Measurements from ENCODE around the gene AIFM2.
"Not testable (repeated sequence)": the region's sequence is repeated elsewhere in the genome, so short reads cannot be mapped to it uniquely, and the experiment has no call there.

Gene AIFM2

DNA sequence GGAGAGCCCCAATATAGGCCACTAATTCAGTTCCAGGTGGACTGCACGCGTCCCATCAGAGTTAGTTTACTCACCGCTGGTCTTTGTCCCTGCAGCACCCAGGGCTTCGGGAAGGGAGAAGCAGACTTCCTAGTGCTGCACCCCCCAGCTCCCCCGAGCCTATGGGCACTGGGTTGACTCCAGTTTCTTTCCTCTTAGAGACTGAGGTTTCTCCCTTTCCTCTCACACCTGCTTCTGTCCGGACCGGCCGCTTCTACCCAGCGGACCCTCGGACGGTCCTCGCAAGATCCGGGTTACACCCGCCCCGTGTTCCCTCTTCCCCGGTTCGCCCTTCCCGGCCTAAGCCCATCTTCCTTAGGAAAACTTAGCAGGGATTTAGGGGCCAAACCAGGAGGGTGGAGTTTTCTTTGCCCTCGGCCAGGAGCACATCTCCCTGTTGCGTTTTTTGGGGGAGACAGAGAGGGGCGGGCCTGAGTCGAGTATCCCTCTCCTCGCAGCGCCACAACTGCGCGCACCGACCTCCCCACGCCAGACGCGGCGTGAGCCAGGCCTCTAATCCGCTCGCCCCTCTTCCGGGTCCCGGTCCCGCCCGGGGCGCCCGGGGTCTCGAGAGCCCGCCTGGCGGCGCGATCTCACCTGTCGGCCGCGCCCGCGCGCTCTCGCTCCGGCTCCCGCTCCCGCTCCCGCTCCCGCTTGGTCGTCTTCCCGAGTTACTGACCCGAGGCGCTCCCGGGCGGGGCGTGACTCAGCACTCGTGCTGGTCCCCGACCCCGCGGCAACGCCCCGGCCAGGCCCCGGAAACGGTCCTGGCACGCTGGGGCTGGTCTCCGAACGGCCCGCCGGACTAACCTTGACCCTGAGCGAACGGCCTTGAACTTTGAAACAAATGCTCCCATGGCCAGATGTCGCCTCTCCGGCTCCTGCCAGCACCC, at the start of gene AIFM2:
AIFM2 (minus strand) TSS at position 728 of the 932 bp plus-strand sequence. CDS start 8,741 bp downstream, outside the sequence.
- Histone ChIP-seq H3K36me3 (replicated peaks; ENCODE audit: insufficient read depth, low read length) (no peaks in the 10 kb centered on the region), H2AFZ (ENCODE audit: low read length) (peak within 1 kb of the TSS; percentile 92), H3K27ac (ENCODE audit: low read length) (peak within 1 kb of the TSS; percentile 31; the same call in 1 of the 2 replicates), H4K20me1 (ENCODE audit: insufficient read depth, low read length) (no peaks in the 10 kb centered on the region), H3K9ac (ENCODE audit: low read length) (peak within 1 kb of the TSS; percentile 77), H3K9me3 (replicated peaks; ENCODE audit: insufficient read depth, low read length) (no peaks in the 10 kb centered on the region), H3F3A (ENCODE audit: insufficient read depth, low read length) (no peaks in the 10 kb centered on the region), H3K27me3 (replicated peaks; ENCODE audit: insufficient read depth, low read length) (no peaks in the 10 kb centered on the region), H3K4me3 (ENCODE audit: low read length) (peak within 1 kb of the TSS; percentile 76), H3K4me1 (ENCODE audit: low read length) (peaks cover 5% of the 10 kb centered on the region), H3K4me2 (ENCODE audit: low read depth, low read length) (peak within 1 kb of the TSS; percentile 92), H3K9me2 (replicated peaks; ENCODE audit: insufficient read depth, low read length) (no peaks in the 10 kb centered on the region), H3K79me2 (ENCODE audit: low read length) (peaks cover 36% of the 10 kb centered on the region)
- peak; percentile 9; the same call in 1 of the 2 replicates for TF ChIP-seq CTCF (IDR thresholded peaks at IDR 0.05; ENCODE audit: low read length)
- no peak for TF ChIP-seq EZH2 (optimal IDR thresholded peaks at IDR 0.05; ENCODE audit: low read depth, low read length)
- no peak for TF ChIP-seq EZH2phosphoT487 (IDR thresholded peaks at IDR 0.05; ENCODE audit: low read length)
- DNase-seq: peak; percentile 51

- H3K9me2 ChIP-seq (replicated peaks; ENCODE audit: insufficient read depth, low read length); H2AFZ ChIP-seq (ENCODE audit: low read length); H3K4me1 ChIP-seq (ENCODE audit: low read length); H3K27ac ChIP-seq (ENCODE audit: low read length); H3K36me3 ChIP-seq (replicated peaks; ENCODE audit: insufficient read depth, low read length); H3K27me3 ChIP-seq (replicated peaks; ENCODE audit: insufficient read depth, low read length); H3F3A ChIP-seq (ENCODE audit: insufficient read depth, low read length); H3K9me3 ChIP-seq (replicated peaks; ENCODE audit: insufficient read depth, low read length); H3K9ac ChIP-seq (ENCODE audit: low read length); H4K20me1 ChIP-seq (ENCODE audit: insufficient read depth, low read length); DNase-seq; H3K4me2 ChIP-seq (ENCODE audit: low read depth, low read length); H3K79me2 ChIP-seq (ENCODE audit: low read length); H3K4me3 ChIP-seq (ENCODE audit: low read length): not testable (repeated sequence)
These were observed 46.6 kb upstream of the AIFM2 start for GRCh38 chr10:70179209-70179608.

GRCh38 chr10:70178139-70178725, 45.6 kb upstream of the AIFM2 start:
- Histone ChIP-seq H3K4me1 (ENCODE audit: low read length) (peaks cover 8% of the 10 kb centered on the region; the same call in 1 of the 2 replicates), H3K36me3 (replicated peaks; ENCODE audit: insufficient read depth, low read length) (no peaks in the 10 kb centered on the region), H4K20me1 (ENCODE audit: insufficient read depth, low read length) (no peaks in the 10 kb centered on the region), H3K9ac (ENCODE audit: low read length) (no peak overlapping the region), H2AFZ (ENCODE audit: low read length) (no peak overlapping the region), H3F3A (ENCODE audit: insufficient read depth, low read length) (peaks cover 8% of the 10 kb centered on the region; the same call in 1 of the 2 replicates), H3K27me3 (replicated peaks; ENCODE audit: insufficient read depth, low read length) (no peaks in the 10 kb centered on the region), H3K9me2 (replicated peaks; ENCODE audit: insufficient read depth, low read length) (no peaks in the 10 kb centered on the region), H3K4me3 (ENCODE audit: low read length) (no peak overlapping the region), H3K27ac (ENCODE audit: low read length) (no peak overlapping the region), H3K79me2 (ENCODE audit: low read length) (no peaks in the 10 kb centered on the region), H3K9me3 (replicated peaks; ENCODE audit: insufficient read depth, low read length) (no peaks in the 10 kb centered on the region), H3K4me2 (ENCODE audit: low read depth, low read length) (no peak overlapping the region)
- DNase-seq: no peak
- TF ChIP-seq CTCF (IDR thresholded peaks at IDR 0.05; ENCODE audit: low read length) (no peak), EZH2phosphoT487 (IDR thresholded peaks at IDR 0.05; ENCODE audit: low read length) (no peak), EZH2 (optimal IDR thresholded peaks at IDR 0.05; ENCODE audit: low read depth, low read length) (no peak)
